Activated naive CD4-positive, alpha-beta T cell treated with anti-CD3 and anti-CD28 coated beads, Interleukin-2, amount 10 ng/mL, durations not matched to agents 7 days and 5 days (primary cell): ENCODE results near the gene ZSWIM6.

Experiments used
- CTCF ChIA-PET: fragments of 350-600 bp; sonication (Branson Sonifier 250); formaldehyde crosslinking; loops from one replicate; lab custom pipeline; 2021; ENCODE audit warnings: antibody characterized with exemption; lab: Charles Lee
- DNase-seq: peaks from one replicate; pipeline ENCODE4 v3.0.0-alpha.2; 2020
- H3K27ac Mint-ChIP-seq: one replicate; pipeline ENCODE4 v1.8.0; 2021; ENCODE audit warnings: mild to moderate bottlenecking, moderate library complexity, mixed read lengths
- H3K27me3 Mint-ChIP-seq: one replicate; pipeline ENCODE4 v1.8.0; 2021; ENCODE audit warnings: mild to moderate bottlenecking, mixed read lengths
- H3K36me3 Mint-ChIP-seq: one replicate; pipeline ENCODE4 v1.8.0; 2021; ENCODE audit warnings: mixed read lengths
- H3K4me1 Mint-ChIP-seq: one replicate; pipeline ENCODE4 v1.8.0; 2021; ENCODE audit warnings: mixed read lengths
- H3K4me3 Mint-ChIP-seq: one replicate; pipeline ENCODE4 v1.8.0; 2021; ENCODE audit warnings: mild to moderate bottlenecking, moderate library complexity, mixed read lengths
- H3K9me3 Mint-ChIP-seq: one replicate; pipeline ENCODE4 v1.8.0; 2021; ENCODE audit warnings: mixed read lengths

The ZSWIM6 gene

DNA sequence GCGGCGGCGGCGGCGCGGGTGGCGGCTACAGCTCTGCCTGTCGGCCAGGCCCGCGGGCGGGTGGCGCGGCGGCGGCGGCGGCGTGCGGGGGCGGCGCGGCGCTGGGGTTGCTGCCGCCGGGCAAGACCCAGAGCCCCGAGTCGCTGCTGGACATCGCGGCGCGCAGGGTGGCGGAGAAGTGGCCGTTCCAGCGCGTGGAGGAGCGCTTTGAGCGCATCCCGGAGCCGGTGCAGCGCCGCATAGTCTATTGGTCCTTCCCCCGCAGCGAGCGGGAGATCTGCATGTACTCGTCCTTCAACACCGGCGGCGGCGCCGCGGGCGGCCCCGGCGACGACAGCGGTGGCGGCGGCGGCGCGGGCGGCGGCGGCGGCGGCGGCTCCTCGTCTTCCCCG, 296 bp downstream of the ZSWIM6 start:
- Mint-ChIP-seq H3K36me3 (peaks cover 9% of the 10 kb centered on the region), H3K27ac (peak overlapping the region; percentile 91), H3K27me3 (peaks cover 61% of the 10 kb centered on the region), H3K4me3 (peak overlapping the region; percentile 91), H3K4me1 (peaks cover 39% of the 10 kb centered on the region), H3K9me3 (no peaks in the 10 kb centered on the region)
- DNase-seq = peak; percentile 59
- CTCF ChIA-PET = interaction anchor here (1.4 kb wide), 1 partner anchor 55 kb away, joined by 5 read pairs; no protein-coding TSS in a partner anchor

DNA sequence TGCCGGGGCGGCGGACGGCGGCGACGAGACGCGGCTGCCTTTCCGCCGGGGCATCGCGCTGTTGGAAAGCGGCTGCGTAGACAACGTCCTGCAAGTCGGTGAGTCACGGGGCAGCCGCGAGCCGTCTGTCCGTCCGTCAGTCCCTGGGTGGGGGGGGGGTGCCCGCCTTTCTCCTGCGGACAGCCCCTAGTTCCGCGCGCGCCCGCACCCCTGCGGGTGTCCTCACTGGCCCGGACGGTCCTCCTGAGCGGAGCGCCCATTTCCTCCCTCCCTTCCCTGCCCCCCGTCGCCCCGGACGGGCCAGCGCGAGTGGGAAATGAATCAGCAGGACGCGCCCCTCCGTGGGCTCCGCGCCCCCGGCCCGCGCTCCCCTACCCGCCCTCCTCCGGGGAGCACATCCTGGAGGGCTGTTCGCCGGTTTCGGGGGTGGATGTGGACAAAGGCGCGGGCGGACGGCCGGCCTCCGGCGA, 828 bp downstream of the ZSWIM6 start:
- CTCF ChIA-PET = no interaction called here
- H3K27me3 Mint-ChIP-seq = peaks cover 56% of the 10 kb centered on the region
- peak; percentile 57 for DNase-seq
- no peak overlapping the region for H3K27ac Mint-ChIP-seq
- H3K9me3 Mint-ChIP-seq = no peaks in the 10 kb centered on the region
- peak overlapping the region; percentile 73 for H3K4me3 Mint-ChIP-seq
- H3K4me1 Mint-ChIP-seq = peaks cover 36% of the 10 kb centered on the region
- H3K36me3 Mint-ChIP-seq = peaks cover 9% of the 10 kb centered on the region

DNA sequence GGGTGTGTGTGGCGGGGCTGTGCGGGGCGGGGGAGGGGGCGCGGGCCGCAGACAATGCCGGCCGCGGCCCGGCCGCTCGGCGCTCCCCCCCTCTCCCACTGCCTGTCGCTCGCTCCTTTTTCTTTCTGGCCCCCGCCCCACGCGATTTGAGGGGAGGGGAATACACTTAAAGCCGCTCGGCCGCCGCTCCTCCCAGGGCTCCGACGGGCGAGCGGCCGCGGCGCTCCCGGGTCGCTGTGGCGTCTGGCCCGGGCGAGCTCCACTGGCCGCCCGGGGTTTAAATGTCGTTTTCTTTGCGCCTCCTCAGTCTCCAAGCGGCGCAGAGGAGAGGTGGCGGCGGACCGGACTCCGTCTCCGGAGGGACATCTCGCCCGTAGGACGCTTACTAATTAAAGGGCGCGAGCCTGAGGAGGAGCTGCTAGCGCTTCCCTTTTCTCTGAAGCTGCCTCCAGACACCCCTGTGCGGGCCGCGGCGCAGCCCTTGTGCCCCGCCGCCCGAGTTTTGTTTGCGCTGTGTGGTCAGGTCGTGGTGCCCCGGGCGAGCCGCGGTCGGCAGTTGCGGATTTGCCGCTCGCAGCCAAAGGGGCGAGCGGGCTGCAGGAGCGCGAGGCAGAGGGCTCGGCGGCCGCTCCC, 1.4 kb downstream of the ZSWIM6 start:
- peaks cover 30% of the 10 kb centered on the region for H3K4me1 Mint-ChIP-seq
- H3K36me3 Mint-ChIP-seq = peaks cover 9% of the 10 kb centered on the region
- DNase-seq = peak; percentile 42
- H3K9me3 Mint-ChIP-seq = no peaks in the 10 kb centered on the region
- CTCF ChIA-PET = no interaction called here
- no peak overlapping the region for H3K27ac Mint-ChIP-seq
- H3K4me3 Mint-ChIP-seq = peak overlapping the region; percentile 73
- H3K27me3 Mint-ChIP-seq = peaks cover 51% of the 10 kb centered on the region

DNA sequence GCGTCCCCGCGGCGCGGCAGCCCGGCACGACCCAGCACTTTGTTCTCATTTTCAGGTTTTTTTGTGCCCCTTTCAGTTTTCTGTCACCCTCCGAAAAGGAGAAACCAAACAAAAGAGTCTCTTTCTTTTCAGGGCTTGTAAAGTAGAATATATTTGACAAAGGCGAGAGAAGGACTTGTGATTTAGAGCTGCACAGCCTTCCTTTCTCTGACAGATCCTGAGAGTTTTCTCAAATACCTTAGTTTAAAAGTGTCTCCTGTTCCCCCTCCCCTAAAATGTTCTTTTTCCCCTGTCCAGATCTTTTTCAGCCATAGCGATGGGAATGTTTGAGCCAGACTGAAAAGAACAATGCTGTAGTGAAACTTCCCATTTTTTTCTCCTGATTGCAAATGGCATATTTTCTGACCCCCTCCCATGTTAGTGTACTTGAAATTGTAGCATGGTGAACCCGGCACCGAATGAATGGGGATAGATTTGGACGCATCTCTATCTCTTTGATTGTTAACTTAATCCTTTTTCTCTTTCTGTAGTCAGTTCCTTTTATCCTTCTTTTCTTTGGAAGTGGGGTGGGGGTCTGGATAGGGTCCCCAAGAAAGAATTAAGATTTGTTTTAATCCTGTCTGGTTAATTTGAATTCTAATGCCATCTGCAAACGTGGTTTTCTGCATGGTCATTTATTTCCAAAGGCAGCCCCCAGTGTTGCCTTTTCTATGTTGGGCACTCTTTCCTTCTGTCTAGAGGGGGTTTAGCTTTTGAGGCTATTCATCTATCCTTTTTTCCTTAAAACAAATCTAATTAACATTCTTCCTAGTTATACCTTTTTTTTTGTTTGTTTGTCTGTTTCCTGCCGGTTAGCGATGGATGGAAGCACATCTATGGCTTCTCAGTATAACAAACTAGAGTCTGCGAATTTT, 2.2 kb downstream of the ZSWIM6 start:
- peaks cover 43% of the 10 kb centered on the region for H3K27me3 Mint-ChIP-seq
- peaks cover 24% of the 10 kb centered on the region for H3K4me1 Mint-ChIP-seq
- no peak for DNase-seq
- peak overlapping the region; percentile 73 for H3K4me3 Mint-ChIP-seq
- H3K27ac Mint-ChIP-seq = peak overlapping the region; percentile 22
- CTCF ChIA-PET = no interaction called here
- peaks cover 9% of the 10 kb centered on the region for H3K36me3 Mint-ChIP-seq
- H3K9me3 Mint-ChIP-seq = no peaks in the 10 kb centered on the region

GRCh38 chr5:61334868-61335615, 3.0 kb downstream of the ZSWIM6 start:
- peaks cover 35% of the 10 kb centered on the region for H3K27me3 Mint-ChIP-seq
- DNase-seq = no peak
- no peak overlapping the region for H3K27ac Mint-ChIP-seq
- peak overlapping the region; percentile 73 for H3K4me3 Mint-ChIP-seq
- CTCF ChIA-PET = interaction anchor here (0.9 to 2.0 kb wide), 2 partner anchors 169 to 323 kb away, joined by 3 to 4 read pairs; no protein-coding TSS in a partner anchor
- H3K4me1 Mint-ChIP-seq = peaks cover 16% of the 10 kb centered on the region
- no peaks in the 10 kb centered on the region for H3K9me3 Mint-ChIP-seq
- H3K36me3 Mint-ChIP-seq = peaks cover 9% of the 10 kb centered on the region

GRCh38 chr5:61339764-61340163, 7.7 kb downstream of the ZSWIM6 start:
- H3K9me3 Mint-ChIP-seq = no peaks in the 10 kb centered on the region
- peaks cover 3% of the 10 kb centered on the region for H3K36me3 Mint-ChIP-seq
- CTCF ChIA-PET = no interaction called here
- no peak for DNase-seq
- no peak overlapping the region for H3K4me3 Mint-ChIP-seq
- no peak overlapping the region for H3K27ac Mint-ChIP-seq
- peaks cover 1% of the 10 kb centered on the region for H3K4me1 Mint-ChIP-seq
- H3K27me3 Mint-ChIP-seq = peaks cover 6% of the 10 kb centered on the region

- Mint-ChIP-seq H3K27ac (no peak overlapping the region), H3K27me3 (peaks cover 4% of the 10 kb centered on the region), H3K36me3 (peaks cover 3% of the 10 kb centered on the region), H3K4me1 (no peaks in the 10 kb centered on the region), H3K9me3 (no peaks in the 10 kb centered on the region), H3K4me3 (no peak overlapping the region)
- CTCF ChIA-PET = no interaction called here
- no peak for DNase-seq
Measured at GRCh38 chr5:61340775-61341361, 8.8 kb downstream of the ZSWIM6 start.

DNA sequence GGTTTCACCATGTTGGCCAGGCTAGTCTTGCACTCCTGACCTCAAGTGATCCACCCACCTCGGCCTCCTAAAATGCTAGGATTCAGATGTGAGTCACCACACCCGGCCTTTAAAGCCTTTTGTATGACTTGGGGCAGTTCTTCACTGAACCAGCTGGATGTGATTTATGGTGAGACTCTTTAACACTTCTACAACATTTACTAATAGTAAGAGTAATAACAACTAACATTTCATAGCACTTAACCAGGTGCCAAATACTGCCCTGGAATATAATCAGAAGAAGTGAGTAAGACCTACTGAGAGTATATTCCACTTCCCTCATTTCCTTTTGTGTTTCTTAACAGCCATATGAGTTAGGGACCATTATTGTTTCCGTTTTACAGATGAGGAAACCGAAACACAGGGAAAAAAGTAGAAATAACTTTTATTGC, 10.0 kb downstream of the ZSWIM6 start:
- Mint-ChIP-seq H3K36me3 (peaks cover 3% of the 10 kb centered on the region), H3K9me3 (no peaks in the 10 kb centered on the region), H3K4me3 (no peak overlapping the region)

DNA sequence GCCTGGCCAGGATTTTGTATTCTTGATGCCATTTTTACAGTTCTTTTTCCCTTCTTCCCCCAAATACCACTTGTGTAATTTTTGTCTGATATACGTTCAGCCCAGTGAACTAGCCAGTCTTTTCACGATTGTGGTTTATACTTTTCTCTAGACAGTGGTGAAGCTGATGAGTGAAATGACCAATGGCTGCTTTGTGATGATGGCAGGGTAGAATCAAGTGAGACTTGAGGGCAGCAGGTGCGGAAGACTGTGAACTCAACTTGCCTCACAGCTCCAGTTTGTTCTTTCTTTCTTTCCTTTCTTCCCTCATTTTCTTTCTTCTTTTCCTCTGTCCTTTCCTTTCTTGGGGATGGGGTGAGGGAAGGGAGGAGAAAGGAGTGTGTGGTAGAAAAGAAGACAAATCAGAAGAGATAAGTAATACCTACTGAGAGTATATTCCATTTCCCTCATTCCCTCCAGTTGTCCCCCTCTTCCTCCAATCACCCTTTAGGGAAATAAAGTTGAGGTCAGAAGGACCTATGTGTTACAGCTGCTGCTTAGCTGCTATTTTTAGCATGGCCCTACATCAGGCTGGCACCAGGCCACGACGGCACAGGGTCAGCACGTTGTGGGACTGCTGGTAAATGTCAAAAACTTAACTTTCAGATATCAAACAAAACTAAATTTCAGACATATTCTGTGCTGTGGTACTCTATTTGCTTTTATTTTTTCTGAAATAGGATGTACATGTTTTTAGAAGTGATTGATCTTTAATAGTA, 12.3 kb downstream of the ZSWIM6 start:
- CTCF ChIA-PET = no interaction called here
- H3K36me3 Mint-ChIP-seq = no peaks in the 10 kb centered on the region
- no peaks in the 10 kb centered on the region for H3K4me1 Mint-ChIP-seq
- H3K4me3 Mint-ChIP-seq = no peak overlapping the region
- DNase-seq = no peak
- no peaks in the 10 kb centered on the region for H3K27me3 Mint-ChIP-seq
- H3K27ac Mint-ChIP-seq = no peak overlapping the region
- H3K9me3 Mint-ChIP-seq = no peaks in the 10 kb centered on the region

More for the DNA sequence above, 10.0 kb downstream of the ZSWIM6 start:
- CTCF ChIA-PET = no interaction called here
- DNase-seq = no peak
- no peak overlapping the region for H3K27ac Mint-ChIP-seq
- H3K4me1 Mint-ChIP-seq = no peaks in the 10 kb centered on the region
- peaks cover under 1% of the 10 kb centered on the region for H3K27me3 Mint-ChIP-seq

DNA sequence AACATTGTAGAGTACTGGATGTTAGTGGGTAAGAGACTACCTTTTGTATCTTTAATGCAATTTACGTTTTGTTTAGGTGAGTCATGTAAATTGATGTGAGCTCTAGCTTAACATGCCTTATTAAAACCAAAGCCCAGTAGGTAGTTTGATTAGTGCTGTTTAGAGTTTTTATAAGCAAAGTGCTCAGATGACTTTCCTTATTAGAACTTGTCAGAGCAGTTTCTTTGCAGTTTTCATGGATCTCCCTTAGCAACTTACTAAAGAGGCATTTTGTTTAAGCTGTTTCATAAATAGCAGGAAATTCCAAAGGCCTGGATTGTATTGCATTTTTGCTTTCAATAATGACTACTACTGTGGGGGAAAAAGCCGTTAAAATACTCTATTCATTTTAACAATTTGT, 14.5 kb downstream of the ZSWIM6 start:
- Mint-ChIP-seq H3K27me3 (no peaks in the 10 kb centered on the region), H3K9me3 (no peaks in the 10 kb centered on the region), H3K4me1 (no peaks in the 10 kb centered on the region), H3K36me3 (no peaks in the 10 kb centered on the region), H3K4me3 (no peak overlapping the region), H3K27ac (no peak overlapping the region)
- no peak for DNase-seq
- CTCF ChIA-PET = interaction anchor here (0.9 to 1.2 kb wide), 2 partner anchors 11 to 277 kb away, joined by 3 read pairs; no protein-coding TSS in a partner anchor

DNA sequence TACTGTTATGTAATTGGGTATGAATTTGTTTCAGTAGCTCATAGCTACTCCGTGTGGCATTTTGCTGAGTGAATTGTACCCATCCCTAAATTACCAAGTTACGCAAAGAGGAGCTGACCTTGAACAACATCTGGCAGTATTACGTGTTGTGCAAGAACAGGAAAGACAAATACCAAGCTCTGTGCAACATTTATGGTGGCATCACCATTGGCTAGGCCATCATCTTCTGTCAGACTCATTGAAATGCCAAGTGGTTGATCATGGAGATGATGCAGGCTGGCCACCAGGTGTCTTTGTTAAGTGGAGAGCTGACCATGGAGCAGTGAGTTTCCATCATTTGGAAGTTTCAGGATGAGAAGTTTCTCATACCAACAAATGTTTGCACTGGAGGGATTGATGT, 15.0 kb downstream of the ZSWIM6 start:
- Mint-ChIP-seq H3K27ac (no peak overlapping the region), H3K4me3 (no peak overlapping the region), H3K4me1 (no peaks in the 10 kb centered on the region), H3K9me3 (no peaks in the 10 kb centered on the region), H3K36me3 (no peaks in the 10 kb centered on the region), H3K27me3 (no peaks in the 10 kb centered on the region)
- CTCF ChIA-PET = interaction anchor here (0.9 to 1.2 kb wide), 2 partner anchors 10 to 276 kb away, joined by 3 read pairs; no protein-coding TSS in a partner anchor
- DNase-seq = no peak

DNA sequence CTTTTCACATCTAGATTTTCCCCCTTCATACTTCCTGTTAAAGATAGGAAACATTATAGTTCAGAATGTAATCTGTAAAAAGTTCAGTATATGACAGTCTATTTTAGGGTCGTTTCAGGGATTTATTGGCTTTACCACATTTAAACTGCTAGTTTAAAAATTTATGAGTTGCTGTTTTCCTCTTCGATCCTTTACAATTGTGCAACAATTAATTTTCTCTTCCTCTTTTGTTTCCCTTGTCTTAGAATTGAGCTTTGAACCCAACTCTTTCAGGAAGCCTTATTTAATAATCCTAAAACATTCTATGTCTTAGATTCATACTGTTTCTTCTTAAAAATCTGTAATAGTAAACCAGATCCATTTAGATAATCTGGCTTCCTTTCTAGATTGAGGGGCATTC, 16.4 kb downstream of the ZSWIM6 start:
- no peaks in the 10 kb centered on the region for H3K4me1 Mint-ChIP-seq
- CTCF ChIA-PET = no interaction called here
- no peak overlapping the region for H3K27ac Mint-ChIP-seq
- no peak overlapping the region for H3K4me3 Mint-ChIP-seq
- DNase-seq = no peak
- no peaks in the 10 kb centered on the region for H3K27me3 Mint-ChIP-seq
- H3K36me3 Mint-ChIP-seq = no peaks in the 10 kb centered on the region
- H3K9me3 Mint-ChIP-seq = no peaks in the 10 kb centered on the region

DNA sequence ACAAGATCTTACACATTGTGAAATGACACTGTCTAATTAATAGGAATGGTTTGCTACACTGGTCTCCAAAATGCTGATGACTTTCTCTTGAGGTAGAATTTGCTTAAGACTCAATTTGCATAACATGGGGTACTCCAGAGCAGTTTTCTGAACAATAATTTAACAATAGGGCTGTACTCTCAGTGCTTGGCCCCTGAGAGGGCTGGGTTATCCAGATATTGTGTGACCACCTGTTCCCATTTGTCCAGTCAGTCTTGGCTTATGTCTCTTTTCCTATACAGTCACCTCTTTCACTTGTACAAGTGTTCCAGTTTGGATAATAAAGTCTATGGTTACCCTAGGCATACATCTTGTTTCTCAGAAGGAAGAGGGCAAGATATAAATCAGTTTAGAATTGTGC, 17.9 kb downstream of the ZSWIM6 start:
- H3K27me3 Mint-ChIP-seq = no peaks in the 10 kb centered on the region
- no peaks in the 10 kb centered on the region for H3K36me3 Mint-ChIP-seq
- no peak overlapping the region for H3K27ac Mint-ChIP-seq
- DNase-seq = no peak
- no peak overlapping the region for H3K4me3 Mint-ChIP-seq
- no peaks in the 10 kb centered on the region for H3K9me3 Mint-ChIP-seq
- CTCF ChIA-PET = no interaction called here
- no peaks in the 10 kb centered on the region for H3K4me1 Mint-ChIP-seq
